Subcutaneous abdominal adipose tissue (tissue), 5 donors: ENCODE data around the gene CFP.
"Not testable (repeated sequence)": the region's sequence is repeated elsewhere in the genome, so short reads cannot be mapped to it uniquely, and the experiment has no call there.

Experiments used
- H3K27ac ChIP-seq: one replicate; pipeline ENCODE4 v1.7.0; 2013; ENCODE audit warnings: low read depth, mild to moderate bottlenecking, inconsistent platforms, low read length, moderate library complexity
- H3K27me3 ChIP-seq, 5 donors: one replicate each; pipeline ENCODE4 v1.7.0; 2013; ENCODE audit warnings: low read length in 5 of 5, inconsistent platforms in 1 of 5; ENCODE audit not compliant: control insufficient read depth in 5 of 5, insufficient read depth in 4 of 5
- H3K36me3 ChIP-seq, 5 donors: one replicate each; pipeline ENCODE4 v1.7.0; 2013; ENCODE audit warnings: low read length in 5 of 5; ENCODE audit not compliant: control insufficient read depth in 5 of 5, insufficient read depth in 5 of 5
- H3K4me1 ChIP-seq, 5 donors: one replicate each; pipeline ENCODE4 v1.7.0; 2013; ENCODE audit warnings: low read length in 5 of 5, mild to moderate bottlenecking in 3 of 5, moderate library complexity in 1 of 5; ENCODE audit not compliant: control insufficient read depth in 5 of 5, insufficient read depth in 5 of 5
- H3K4me3 ChIP-seq, 5 donors: one replicate each; pipeline ENCODE4 v1.7.0; 2013; ENCODE audit warnings: low read length in 5 of 5, low read depth in 1 of 5
- H3K9ac ChIP-seq, 5 donors: one replicate each; pipeline ENCODE4 v1.7.0; 2013; ENCODE audit warnings: low read length in 5 of 5, mild to moderate bottlenecking in 4 of 5, moderate library complexity in 3 of 5
- H3K9me3 ChIP-seq, 5 donors: one replicate each; pipeline ENCODE4 v1.7.0; 2013; ENCODE audit warnings: low read length in 5 of 5; ENCODE audit not compliant: control insufficient read depth in 5 of 5
- donor health status: healthy.
- donor health status: healthy.
- donor health status: healthy.
- donor health status: healthy.
- donor health status: healthy.

Gene CFP

GRCh38 chrX:47610511-47610910 is 19.2 kb downstream of the CFP start:
- Histone ChIP-seq H3K27ac (no peak overlapping the region), H3K4me1 (no peaks in the 10 kb centered on the region), H3K9me3 (peaks cover 0 to 6% (median 0%) of the 10 kb centered on the region in 5 donors), H3K9ac (no peak overlapping the region), H3K36me3 (no peaks in the 10 kb centered on the region), H3K27me3 (peaks cover 0 to 23% (median 10%) of the 10 kb centered on the region in 5 donors), H3K4me3 (no peak overlapping the region)

GRCh38 chrX:47608130-47608810 is 21.5 kb downstream of the CFP start:
- Histone ChIP-seq H3K9me3 (peaks cover 0 to 3% (median 0%) of the 10 kb centered on the region in 5 donors), H3K4me3 (no peak overlapping the region), H3K4me1 (no peaks in the 10 kb centered on the region), H3K36me3 (no peaks in the 10 kb centered on the region), H3K27me3 (peaks cover 0 to 20% (median 6%) of the 10 kb centered on the region in 5 donors), H3K9ac (no peak overlapping the region), H3K27ac (no peak overlapping the region)

GRCh38 chrX:47607091-47607490 is 22.6 kb downstream of the CFP start:
- Histone ChIP-seq H3K4me3 (no peak overlapping the region), H3K9ac (no peak overlapping the region), H3K27me3 (peaks cover 0 to 19% (median 6%) of the 10 kb centered on the region in 5 donors), H3K9me3 (no peaks in the 10 kb centered on the region), H3K4me1 (no peaks in the 10 kb centered on the region), H3K36me3 (no peaks in the 10 kb centered on the region), H3K27ac (no peak overlapping the region)

GRCh38 chrX:47605024-47605423 is 24.7 kb downstream of the CFP start:
- Histone ChIP-seq H3K27ac (no peak overlapping the region), H3K4me1 (no peaks in the 10 kb centered on the region), H3K4me3 (no peak overlapping the region), H3K27me3 (peaks cover 0 to 16% (median 6%) of the 10 kb centered on the region in 5 donors), H3K9me3 (peaks cover 0 to 9% (median 3%) of the 10 kb centered on the region in 5 donors), H3K36me3 (no peaks in the 10 kb centered on the region), H3K9ac (no peak overlapping the region)

- not testable (repeated sequence) for H3K4me1 ChIP-seq, H3K27ac ChIP-seq, H3K4me3 ChIP-seq, H3K9ac ChIP-seq, H3K27me3 ChIP-seq, H3K36me3 ChIP-seq
- peaks cover 0 to 15% (median 4%) of the 10 kb centered on the region in 5 donors for H3K9me3 ChIP-seq
Measured at GRCh38 chrX:47603125-47603524, 26.6 kb downstream of the CFP start.

GRCh38 chrX:47597222-47597621 is 32.5 kb downstream of the CFP start:
- Histone ChIP-seq H3K27me3 (no peaks in the 10 kb centered on the region), H3K36me3 (no peaks in the 10 kb centered on the region), H3K4me1 (no peaks in the 10 kb centered on the region), H3K27ac (no peak overlapping the region), H3K4me3 (no peak overlapping the region), H3K9me3 (peaks cover 7 to 23% (median 13%) of the 10 kb centered on the region in 5 donors), H3K9ac (no peak overlapping the region)

- Histone ChIP-seq H3K4me3 (no peak overlapping the region), H3K27me3 (no peaks in the 10 kb centered on the region), H3K9me3 (peaks cover 7 to 22% (median 13%) of the 10 kb centered on the region in 5 donors), H3K27ac (no peak overlapping the region), H3K4me1 (no peaks in the 10 kb centered on the region), H3K36me3 (no peaks in the 10 kb centered on the region), H3K9ac (no peak overlapping the region)
Measured at GRCh38 chrX:47596256-47596655, 33.5 kb downstream of the CFP start.

GRCh38 chrX:47595716-47596251 is 33.9 kb downstream of the CFP start:
- Histone ChIP-seq H3K27ac (no peak overlapping the region), H3K9ac (no peak overlapping the region), H3K27me3 (peaks cover 0 to 2% (median 0%) of the 10 kb centered on the region in 5 donors), H3K9me3 (peaks cover 7 to 19% (median 13%) of the 10 kb centered on the region in 5 donors), H3K4me1 (no peaks in the 10 kb centered on the region), H3K4me3 (no peak overlapping the region), H3K36me3 (no peaks in the 10 kb centered on the region)

GRCh38 chrX:47593522-47593921 is 36.2 kb downstream of the CFP start:
- Histone ChIP-seq H3K27me3 (peaks cover 0 to 2% (median 0%) of the 10 kb centered on the region in 5 donors), H3K36me3 (no peaks in the 10 kb centered on the region), H3K4me3 (no peak overlapping the region), H3K9ac (no peak overlapping the region), H3K9me3 (peaks cover 4 to 11% (median 8%) of the 10 kb centered on the region in 5 donors), H3K4me1 (no peaks in the 10 kb centered on the region), H3K27ac (no peak overlapping the region)

- H3K27ac ChIP-seq, result no peak overlapping the region
- H3K4me3 ChIP-seq, result no peak overlapping the region
- no peak overlapping the region for H3K9ac ChIP-seq
- peaks cover 0 to 4% (median 0%) of the 10 kb centered on the region in 5 donors for H3K9me3 ChIP-seq
- H3K27me3 ChIP-seq, result peaks cover 3 to 21% (median 7%) of the 10 kb centered on the region in 5 donors
- H3K4me1 ChIP-seq, result no peaks in the 10 kb centered on the region
- peaks cover 0 to 3% (median 0%) of the 10 kb centered on the region in 5 donors for H3K36me3 ChIP-seq
Measured at GRCh38 chrX:47590984-47591383, 38.7 kb downstream of the CFP start.
